ENCODE data around the gene FRZB.

DNA sequence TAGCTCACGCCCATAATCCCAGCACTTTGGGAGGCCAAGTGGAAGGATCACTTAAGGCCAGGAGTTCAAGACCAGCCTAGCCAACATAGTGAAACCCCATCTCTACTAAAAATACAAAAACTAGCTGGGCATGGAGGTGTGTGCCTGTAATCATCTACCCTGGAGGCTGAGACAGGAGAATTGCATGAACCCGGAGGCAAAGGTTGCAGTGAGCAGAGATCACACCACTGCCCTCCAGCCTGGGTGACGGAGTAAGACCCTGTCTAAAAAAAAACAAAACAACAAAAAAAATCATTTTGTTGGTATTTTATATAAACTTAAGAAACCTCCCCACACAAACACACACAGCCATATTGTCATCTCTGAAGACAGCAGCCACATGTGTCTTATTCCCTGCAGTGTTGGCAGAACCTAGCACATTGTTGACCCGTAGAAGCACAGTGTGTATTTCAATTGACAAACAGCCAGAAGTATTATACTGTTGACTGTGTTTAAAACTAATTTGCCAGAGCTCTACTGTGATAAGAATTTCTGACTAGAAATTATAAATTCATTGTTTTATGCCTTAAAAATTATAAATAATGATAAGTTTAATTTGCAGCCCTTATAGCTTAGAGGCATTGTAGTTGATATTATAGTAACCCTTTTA, 82.3 kb downstream of the FRZB start:
- TF ChIP-seq, protein P1, sequence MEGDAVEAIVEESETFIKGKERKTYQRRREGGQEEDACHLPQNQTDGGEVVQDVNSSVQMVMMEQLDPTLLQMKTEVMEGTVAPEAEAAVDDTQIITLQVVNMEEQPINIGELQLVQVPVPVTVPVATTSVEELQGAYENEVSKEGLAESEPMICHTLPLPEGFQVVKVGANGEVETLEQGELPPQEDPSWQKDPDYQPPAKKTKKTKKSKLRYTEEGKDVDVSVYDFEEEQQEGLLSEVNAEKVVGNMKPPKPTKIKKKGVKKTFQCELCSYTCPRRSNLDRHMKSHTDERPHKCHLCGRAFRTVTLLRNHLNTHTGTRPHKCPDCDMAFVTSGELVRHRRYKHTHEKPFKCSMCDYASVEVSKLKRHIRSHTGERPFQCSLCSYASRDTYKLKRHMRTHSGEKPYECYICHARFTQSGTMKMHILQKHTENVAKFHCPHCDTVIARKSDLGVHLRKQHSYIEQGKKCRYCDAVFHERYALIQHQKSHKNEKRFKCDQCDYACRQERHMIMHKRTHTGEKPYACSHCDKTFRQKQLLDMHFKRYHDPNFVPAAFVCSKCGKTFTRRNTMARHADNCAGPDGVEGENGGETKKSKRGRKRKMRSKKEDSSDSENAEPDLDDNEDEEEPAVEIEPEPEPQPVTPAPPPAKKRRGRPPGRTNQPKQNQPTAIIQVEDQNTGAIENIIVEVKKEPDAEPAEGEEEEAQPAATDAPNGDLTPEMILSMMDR (IDR thresholded peaks at IDR 0.05) = no peak
- no peak for TF ChIP-seq POLR2A (IDR thresholded peaks at IDR 0.05)
